SK-N-SH (cell line): ENCODE measurements around the gene ATP2B3. TPM values are rescaled to one million over a fixed set of nuclear protein-coding genes. Genes with fewer than 3 reads are reported as not detected.

ENCODE experiments used
- CTCF ChIA-PET: fragments of 300-600, 350-600 bp; formaldehyde crosslinking; extraction: SDS; loops from one replicate; lab custom pipeline; 2021; lab: Yijun Ruan, JAX
- POLR2A ChIA-PET: fragments of 350-600 bp; sonication (Branson Sonifier 250); formaldehyde crosslinking; extraction: SDS; loops from one replicate; lab custom pipeline; 2020; ENCODE audit warnings: antibody characterized with exemption, inconsistent platforms; lab: Yijun Ruan, JAX
- DNase-seq: peaks from one replicate; pipeline ENCODE4 v3.0.0; 2012
- H2AFZ ChIP-seq: fragments of 200-600 bp; sonication (generic); 2 replicates; pipeline ENCODE4 v1.8.1; 2016; ENCODE audit warnings: antibody characterized with exemption, mild to moderate bottlenecking, low read depth
- H3F3A ChIP-seq: fragments of 200-600 bp; sonication (generic); replicated peaks from 2 replicates; pipeline ENCODE3; 2016; ENCODE audit warnings: antibody characterized with exemption, mild to moderate bottlenecking; ENCODE audit not compliant: insufficient read depth
- H3K27ac ChIP-seq, 2 experiments: fragments of 200-500 bp in 1 of 2; fragments of 200-600 bp in 1 of 2; sonication (Bioruptor generic) in 1 of 2; sonication (generic), shearing (Covaris generic) in 1 of 2; 2 replicates each; pipeline versions ENCODE4 v1.5.1 to v1.6.1; 2014 to 2016; ENCODE audit warnings: low read depth in 2 of 2, inconsistent platforms in 1 of 2, low read length in 1 of 2, mild to moderate bottlenecking in 1 of 2, mixed read lengths in 1 of 2
- H3K27me3 ChIP-seq: fragments of 200-600 bp; sonication (generic), shearing (Covaris generic); 2 replicates; pipeline ENCODE4 v1.6.1; 2016; ENCODE audit warnings: mixed run types; ENCODE audit not compliant: insufficient read depth
- H3K36me3 ChIP-seq, 2 experiments: fragments of 200-500 bp in 1 of 2; fragments of 200-600 bp in 1 of 2; sonication (Bioruptor generic) in 1 of 2; sonication (generic) in 1 of 2; replicated peaks in 1 of 2; 2 replicates each; pipeline versions ENCODE3 to v1.5.1; 2014 to 2016; ENCODE audit warnings: low read length in 1 of 2, mild to moderate bottlenecking in 1 of 2; ENCODE audit not compliant: insufficient read depth in 2 of 2, control insufficient read depth in 1 of 2
- H3K4me1 ChIP-seq, 2 experiments: fragments of 200-500 bp in 1 of 2; fragments of 200-600 bp in 1 of 2; sonication (Bioruptor generic) in 1 of 2; sonication (generic), shearing (Covaris generic) in 1 of 2; 2 replicates each; pipeline versions ENCODE4 v1.5.1 to v1.6.1; 2014 to 2016; ENCODE audit warnings: low read depth in 1 of 2, low read length in 1 of 2, mixed run types in 1 of 2; ENCODE audit not compliant: insufficient read depth in 2 of 2, control insufficient read depth in 1 of 2
- H3K4me2 ChIP-seq: fragments of 200-600 bp; sonication (generic), shearing (Covaris generic); 2 replicates; pipeline ENCODE4 v1.6.1; 2017; ENCODE audit warnings: mixed run types
- H3K4me3 ChIP-seq, 2 experiments: fragments of 200-500 bp in 1 of 2; fragments of 200-600 bp in 1 of 2; sonication (Bioruptor generic) in 1 of 2; sonication (generic), shearing (Covaris generic) in 1 of 2; 2 replicates each; pipeline versions ENCODE4 v1.5.1 to v1.8.1; 2014 to 2016; ENCODE audit warnings: low read depth in 2 of 2, inconsistent platforms in 1 of 2, low read length in 1 of 2, mild to moderate bottlenecking in 1 of 2, mixed read lengths in 1 of 2, moderate library complexity in 1 of 2
- H3K79me2 ChIP-seq: fragments of 200-600 bp; sonication (generic); 2 replicates; pipeline ENCODE4 v1.8.1; 2017; ENCODE audit warnings: mild to moderate bottlenecking; ENCODE audit not compliant: insufficient read depth
- H3K9ac ChIP-seq: fragments of 200-600 bp; sonication (generic); 2 replicates; pipeline ENCODE4 v1.6.1; 2017; ENCODE audit warnings: mixed run types
- H3K9me2 ChIP-seq: fragments of 200-600 bp; sonication (generic); 2 replicates; pipeline ENCODE4 v1.6.1; 2017; ENCODE audit warnings: mixed run types
- H3K9me3 ChIP-seq: fragments of 200-600 bp; sonication (generic); 2 replicates; pipeline ENCODE4 v1.6.1; 2017; ENCODE audit warnings: mixed run types, mild to moderate bottlenecking, moderate library complexity
- H4K20me1 ChIP-seq: fragments of 200-600 bp; sonication (generic); 2 replicates; pipeline ENCODE4 v1.6.1; 2017; ENCODE audit warnings: mild to moderate bottlenecking, mixed run types; ENCODE audit not compliant: insufficient read depth
- CTCF ChIP-seq: fragments of 200-600 bp; sonication (generic); IDR thresholded peaks from 2 replicates; pipeline ENCODE4 v1.6.1; 2017; ENCODE audit warnings: antibody characterized with exemption, mild to moderate bottlenecking, moderate library complexity
- FOXJ3 ChIP-seq: sonication (generic); formaldehyde crosslinking; IDR thresholded peaks from 2 replicates; pipeline ENCODE4 v1.5.1; 2020; ENCODE audit warnings: mild to moderate bottlenecking, missing genetic modification reagents
- JUND ChIP-seq: IDR thresholded peaks from 2 replicates; pipeline ENCODE4 v1.4.0; 2012
- NRF1 ChIP-seq: IDR thresholded peaks from 2 replicates; pipeline ENCODE4 v1.6.1; 2012; ENCODE audit warnings: low read depth, mild to moderate bottlenecking, low read length
- REST ChIP-seq: IDR thresholded peaks from 2 replicates; pipeline ENCODE4 v1.6.1; 2012; ENCODE audit warnings: mild to moderate bottlenecking, low read depth, low read length, moderate library complexity
- TCF12 ChIP-seq: IDR thresholded peaks from 2 replicates; pipeline ENCODE4 v1.4.0; 2012
- TEAD4 ChIP-seq: IDR thresholded peaks from 2 replicates; pipeline ENCODE4 v1.4.0; 2012; ENCODE audit warnings: mild to moderate bottlenecking, borderline replicate concordance; ENCODE audit not compliant: insufficient read depth
- WGBS: methylation state at CpG from one replicate; pipeline ENCODE4 v1.1.6; 2017; ENCODE audit warnings: low lambda C conversion rate; 5-methylcytosine and 5-hydroxymethylcytosine counted together
- polyA plus RNA-seq, 3 experiments: library from polyadenylated mRNA; depleted of rRNA; stranded (reverse); fragments of >200 nt; gene quantifications; 2 replicates each; pipeline ENCODE4 v1.2.3, GENCODE V29; 2012

Gene ATP2B3
- polyA plus RNA-seq, 1 of the 3 experiments (the other 2 are of a cell fraction) = 0.16 TPM

- CTCF ChIA-PET = interaction anchor here (0.8 to 1.7 kb wide), 4 partner anchors 29 to 53 kb away, joined by 3 to 8 read pairs (median 4); partner anchors contain the start of gene HAUS7
- no peak overlapping the region for H2AFZ ChIP-seq
- POLR2A ChIA-PET = no interaction called here
Measured at GRCh38 chrX:153501530-153501929, 15.9 kb upstream of the ATP2B3 start.

More at GRCh38 chrX:153501530-153501929, 15.9 kb upstream of the ATP2B3 start:
- Histone ChIP-seq H3K9me2 (no peaks in the 10 kb centered on the region), H3K27me3 (no peaks in the 10 kb centered on the region), H3K4me1 (peaks cover 0 to 17% of the 10 kb centered on the region in 2 experiments; a peak in 1 of 4 replicates), H3K9me3 (no peaks in the 10 kb centered on the region), H3K27ac (no peak overlapping the region), H3K9ac (no peak overlapping the region), H4K20me1 (0 out of 2 replicates have a peak, but pooled peaks cover 10% of the 10 kb centered on the region), H3K4me3 (no peak overlapping the region), H3K79me2 (no peaks in the 10 kb centered on the region), H3K36me3 (no peaks in the 10 kb centered on the region), H3F3A (peaks cover 4% of the 10 kb centered on the region), H3K4me2 (no peak overlapping the region)
- 58% methylated on average over 8 of the region's 8 CpGs for WGBS
- TF ChIP-seq TCF12 (no peak), JUND (no peak), NRF1 (no peak), TEAD4 (no peak), CTCF (no peak), REST (no peak), FOXJ3 (CRISPR knock-in tag) (no peak)
- no peak for DNase-seq
